ENCODE data around the gene TRPM5. TPM values are rescaled to one million over a fixed set of nuclear protein-coding genes. Genes with fewer than 3 reads are reported as not detected.

The TRPM5 gene
- polyA plus RNA-seq, 1 donor (not counting 4 experiments of a cell fraction or from before 2014, with no cell fraction given): not detected

- H3K9me3 ChIP-seq (ENCODE audit: control insufficient read depth, low read depth, low read length): no peaks in the 10 kb centered on the region
- no peak overlapping the region for H3K27ac ChIP-seq (ENCODE audit: control insufficient read depth, insufficient read depth, low read length)
- H3K36me3 ChIP-seq (ENCODE audit: control insufficient read depth in 2 of 2, extremely low read depth in 1 of 2, insufficient read depth in 2 of 2, low read length in 2 of 2): no peaks in the 10 kb centered on the region
- no peaks in the 10 kb centered on the region for H3K9me1 ChIP-seq (ENCODE audit: control insufficient read depth, extremely low read depth, insufficient read depth, low read length)
- H4K20me1 ChIP-seq (ENCODE audit: control insufficient read depth, extremely low read depth, insufficient read depth, low read length): no peaks in the 10 kb centered on the region
- H3K4me3 ChIP-seq (ENCODE audit: control insufficient read depth in 2 of 3, extremely low read depth in 1 of 3, insufficient read depth in 2 of 3, low read depth in 1 of 3, low read length in 3 of 3): no peak overlapping the region
- H3K9ac ChIP-seq (ENCODE audit: control insufficient read depth, extremely low read depth, insufficient read depth, low read length): no peak overlapping the region
- dilution Hi-C loops (cut with MboI; ENCODE audit: extremely low pct_ligation_motif_present, low sequenced_read_pairs): no loop called here
- peaks cover 17% of the 10 kb centered on the region for H3K27me3 ChIP-seq (ENCODE audit: control insufficient read depth, extremely low read depth, insufficient read depth, low read length)
- H3K4me1 ChIP-seq (ENCODE audit: control insufficient read depth, extremely low read depth, insufficient read depth, low read length): no peaks in the 10 kb centered on the region
- no peak for DNase-seq (ENCODE audit: low read depth, low spot score)
- no peak overlapping the region for H2AFZ ChIP-seq (ENCODE audit: control insufficient read depth, low read length)
- TF ChIP-seq EZH2 (IDR thresholded peaks at IDR 0.05; ENCODE audit: low read length) (no peak), CTCF (optimal IDR thresholded peaks at IDR 0.05 in 1 of 3, IDR thresholded peaks at IDR 0.05 in 1 of 3, conservative IDR thresholded peaks at IDR 0.05 in 1 of 3; ENCODE audit: extremely low read depth in 1 of 3, insufficient read depth in 2 of 3, low read length in 3 of 3) (no peak)
- FAIRE-seq: no peak
- no peaks in the 10 kb centered on the region for H3K79me2 ChIP-seq (ENCODE audit: control insufficient read depth, insufficient read depth, low read length)
- no peak overlapping the region for H3K4me2 ChIP-seq (ENCODE audit: control insufficient read depth, extremely low read depth, insufficient read depth, low read depth, low read length)
Measured at GRCh38 chr11:2453436-2453835, 9.1 kb upstream of the TRPM5 start.

- DNase-seq (ENCODE audit: low read depth, low spot score): no peak
- Histone ChIP-seq H3K79me2 (ENCODE audit: control insufficient read depth, insufficient read depth, low read length) (no peaks in the 10 kb centered on the region), H2AFZ (ENCODE audit: control insufficient read depth, low read length) (no peak overlapping the region), H3K9ac (ENCODE audit: control insufficient read depth, extremely low read depth, insufficient read depth, low read length) (no peak overlapping the region), H3K4me3 (ENCODE audit: control insufficient read depth in 2 of 3, extremely low read depth in 1 of 3, insufficient read depth in 2 of 3, low read depth in 1 of 3, low read length in 3 of 3) (no peak overlapping the region), H3K27me3 (ENCODE audit: control insufficient read depth, extremely low read depth, insufficient read depth, low read length) (peaks cover 17% of the 10 kb centered on the region), H4K20me1 (ENCODE audit: control insufficient read depth, extremely low read depth, insufficient read depth, low read length) (no peaks in the 10 kb centered on the region), H3K4me1 (ENCODE audit: control insufficient read depth, extremely low read depth, insufficient read depth, low read length) (no peaks in the 10 kb centered on the region), H3K9me1 (ENCODE audit: control insufficient read depth, extremely low read depth, insufficient read depth, low read length) (no peaks in the 10 kb centered on the region), H3K27ac (ENCODE audit: control insufficient read depth, insufficient read depth, low read length) (no peak overlapping the region), H3K4me2 (ENCODE audit: control insufficient read depth, extremely low read depth, insufficient read depth, low read depth, low read length) (no peak overlapping the region), H3K36me3 (ENCODE audit: control insufficient read depth in 2 of 2, extremely low read depth in 1 of 2, insufficient read depth in 2 of 2, low read length in 2 of 2) (no peaks in the 10 kb centered on the region), H3K9me3 (ENCODE audit: control insufficient read depth, low read depth, low read length) (no peaks in the 10 kb centered on the region)
- TF ChIP-seq CTCF (optimal IDR thresholded peaks at IDR 0.05 in 1 of 3, IDR thresholded peaks at IDR 0.05 in 1 of 3, conservative IDR thresholded peaks at IDR 0.05 in 1 of 3; ENCODE audit: extremely low read depth in 1 of 3, insufficient read depth in 2 of 3, low read length in 3 of 3): no peak
- TF ChIP-seq EZH2 (IDR thresholded peaks at IDR 0.05; ENCODE audit: low read length): no peak
- FAIRE-seq: no peak
- dilution Hi-C loops (cut with MboI; ENCODE audit: extremely low pct_ligation_motif_present, low sequenced_read_pairs): no loop called here
Measured at GRCh38 chr11:2452321-2453012, 8.2 kb upstream of the TRPM5 start.
